ENCODE data around the gene SLC9C1. TPM values are rescaled to one million over a fixed set of nuclear protein-coding genes. Genes with fewer than 3 reads are reported as not detected.

The SLC9C1 gene
- polyA plus RNA-seq, 1 donor (not counting 4 experiments of a cell fraction or from before 2014, with no cell fraction given): not detected

DNA sequence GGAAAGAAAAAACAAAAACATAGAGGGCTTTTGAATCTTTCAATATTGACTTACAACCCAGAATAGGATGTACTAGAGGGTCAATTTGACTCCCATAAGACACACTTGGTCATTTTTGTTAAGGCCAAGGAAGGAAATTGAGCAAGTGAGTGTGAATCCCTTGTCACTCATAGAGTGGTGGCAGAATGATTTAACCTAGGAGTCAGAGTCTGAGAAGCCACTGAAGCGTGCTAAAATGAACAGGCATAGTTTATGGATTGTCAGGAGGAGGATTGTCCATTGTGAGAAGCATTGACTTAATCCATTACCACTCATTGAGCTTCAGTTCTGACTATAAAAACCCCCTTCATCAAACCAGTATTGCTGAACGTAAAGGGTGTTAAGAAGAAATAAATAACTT is 152.7 kb downstream of the SLC9C1 start:
- Histone ChIP-seq H3K4me2 (ENCODE audit: control insufficient read depth, extremely low read depth, insufficient read depth, low read depth, low read length) (no peak overlapping the region), H2AFZ (ENCODE audit: control insufficient read depth, low read length) (no peak overlapping the region), H4K20me1 (ENCODE audit: control insufficient read depth, extremely low read depth, insufficient read depth, low read length) (no peaks in the 10 kb centered on the region), H3K9ac (ENCODE audit: control insufficient read depth, extremely low read depth, insufficient read depth, low read length) (no peak overlapping the region), H3K27ac (ENCODE audit: control insufficient read depth, insufficient read depth, low read length) (no peak overlapping the region), H3K79me2 (ENCODE audit: control insufficient read depth, insufficient read depth, low read length) (no peaks in the 10 kb centered on the region), H3K9me3 (ENCODE audit: control insufficient read depth, low read depth, low read length) (peaks cover 4% of the 10 kb centered on the region), H3K4me3 (ENCODE audit: control insufficient read depth in 2 of 3, extremely low read depth in 1 of 3, insufficient read depth in 2 of 3, low read depth in 1 of 3, low read length in 3 of 3) (no peak overlapping the region), H3K27me3 (ENCODE audit: control insufficient read depth, extremely low read depth, insufficient read depth, low read length) (no peaks in the 10 kb centered on the region), H3K36me3 (ENCODE audit: control insufficient read depth in 2 of 2, extremely low read depth in 1 of 2, insufficient read depth in 2 of 2, low read length in 2 of 2) (no peaks in the 10 kb centered on the region), H3K9me1 (ENCODE audit: control insufficient read depth, extremely low read depth, insufficient read depth, low read length) (no peaks in the 10 kb centered on the region), H3K4me1 (ENCODE audit: control insufficient read depth, extremely low read depth, insufficient read depth, low read length) (no peaks in the 10 kb centered on the region)
- TF ChIP-seq, protein P1, sequence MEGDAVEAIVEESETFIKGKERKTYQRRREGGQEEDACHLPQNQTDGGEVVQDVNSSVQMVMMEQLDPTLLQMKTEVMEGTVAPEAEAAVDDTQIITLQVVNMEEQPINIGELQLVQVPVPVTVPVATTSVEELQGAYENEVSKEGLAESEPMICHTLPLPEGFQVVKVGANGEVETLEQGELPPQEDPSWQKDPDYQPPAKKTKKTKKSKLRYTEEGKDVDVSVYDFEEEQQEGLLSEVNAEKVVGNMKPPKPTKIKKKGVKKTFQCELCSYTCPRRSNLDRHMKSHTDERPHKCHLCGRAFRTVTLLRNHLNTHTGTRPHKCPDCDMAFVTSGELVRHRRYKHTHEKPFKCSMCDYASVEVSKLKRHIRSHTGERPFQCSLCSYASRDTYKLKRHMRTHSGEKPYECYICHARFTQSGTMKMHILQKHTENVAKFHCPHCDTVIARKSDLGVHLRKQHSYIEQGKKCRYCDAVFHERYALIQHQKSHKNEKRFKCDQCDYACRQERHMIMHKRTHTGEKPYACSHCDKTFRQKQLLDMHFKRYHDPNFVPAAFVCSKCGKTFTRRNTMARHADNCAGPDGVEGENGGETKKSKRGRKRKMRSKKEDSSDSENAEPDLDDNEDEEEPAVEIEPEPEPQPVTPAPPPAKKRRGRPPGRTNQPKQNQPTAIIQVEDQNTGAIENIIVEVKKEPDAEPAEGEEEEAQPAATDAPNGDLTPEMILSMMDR (optimal IDR thresholded peaks at IDR 0.05 in 1 of 3, IDR thresholded peaks at IDR 0.05 in 1 of 3, conservative IDR thresholded peaks at IDR 0.05 in 1 of 3; ENCODE audit: extremely low read depth in 1 of 3, insufficient read depth in 2 of 3, low read length in 3 of 3): no peak
- no peak for TF ChIP-seq EZH2 (IDR thresholded peaks at IDR 0.05; ENCODE audit: low read length)
- dilution Hi-C loops (cut with MboI; ENCODE audit: extremely low pct_ligation_motif_present, low sequenced_read_pairs): no loop called here
- DNase-seq (ENCODE audit: low read depth, low spot score): no peak
- FAIRE-seq: no peak

DNA sequence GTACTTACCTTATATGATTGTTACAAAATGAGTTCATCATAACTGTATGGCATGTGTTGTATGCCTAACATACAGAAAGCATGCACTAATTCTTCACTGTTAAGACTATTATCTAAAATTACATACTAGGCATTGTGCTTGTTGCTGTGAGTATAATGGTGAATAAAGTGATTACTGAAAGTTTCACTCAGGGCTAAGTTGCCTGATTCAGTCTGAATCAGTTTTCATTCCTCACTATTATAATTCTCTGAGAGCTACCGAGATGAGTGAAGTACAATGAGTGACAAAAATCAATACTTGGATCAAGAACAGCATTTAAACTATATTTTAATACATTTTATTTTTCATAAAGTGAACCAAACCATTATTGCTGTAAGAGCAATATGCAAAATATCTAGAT is 153.4 kb downstream of the SLC9C1 start:
- no peak overlapping the region for H3K27ac ChIP-seq (ENCODE audit: control insufficient read depth, insufficient read depth, low read length)
- H4K20me1 ChIP-seq (ENCODE audit: control insufficient read depth, extremely low read depth, insufficient read depth, low read length): no peaks in the 10 kb centered on the region
- no peaks in the 10 kb centered on the region for H3K36me3 ChIP-seq (ENCODE audit: control insufficient read depth in 2 of 2, extremely low read depth in 1 of 2, insufficient read depth in 2 of 2, low read length in 2 of 2)
- H3K9me1 ChIP-seq (ENCODE audit: control insufficient read depth, extremely low read depth, insufficient read depth, low read length): no peaks in the 10 kb centered on the region
- no peak overlapping the region for H3K9ac ChIP-seq (ENCODE audit: control insufficient read depth, extremely low read depth, insufficient read depth, low read length)
- H2AFZ ChIP-seq (ENCODE audit: control insufficient read depth, low read length): no peak overlapping the region
- H3K27me3 ChIP-seq (ENCODE audit: control insufficient read depth, extremely low read depth, insufficient read depth, low read length): no peaks in the 10 kb centered on the region
- TF ChIP-seq, protein P1 (optimal IDR thresholded peaks at IDR 0.05 in 1 of 3, IDR thresholded peaks at IDR 0.05 in 1 of 3, conservative IDR thresholded peaks at IDR 0.05 in 1 of 3; ENCODE audit: extremely low read depth in 1 of 3, insufficient read depth in 2 of 3, low read length in 3 of 3): no peak
- TF ChIP-seq EZH2 (IDR thresholded peaks at IDR 0.05; ENCODE audit: low read length): no peak
- no peak for FAIRE-seq
- H3K4me1 ChIP-seq (ENCODE audit: control insufficient read depth, extremely low read depth, insufficient read depth, low read length): no peaks in the 10 kb centered on the region
- DNase-seq (ENCODE audit: low read depth, low spot score): no peak
- no peaks in the 10 kb centered on the region for H3K79me2 ChIP-seq (ENCODE audit: control insufficient read depth, insufficient read depth, low read length)
- H3K4me2 ChIP-seq (ENCODE audit: control insufficient read depth, extremely low read depth, insufficient read depth, low read depth, low read length): no peak overlapping the region
- peaks cover 2% of the 10 kb centered on the region for H3K9me3 ChIP-seq (ENCODE audit: control insufficient read depth, low read depth, low read length)
- H3K4me3 ChIP-seq (ENCODE audit: control insufficient read depth in 2 of 3, extremely low read depth in 1 of 3, insufficient read depth in 2 of 3, low read depth in 1 of 3, low read length in 3 of 3): no peak overlapping the region
- dilution Hi-C loops (cut with MboI; ENCODE audit: extremely low pct_ligation_motif_present, low sequenced_read_pairs): no loop called here

All from keratinocyte (primary cell).